ENCODE results near the gene SMIM32.

The SMIM32 gene

GRCh38 chr5:136185974-136186665 lies 6.8 kb downstream of the SMIM32 start:
- DNase-seq = no peak

- no peak for DNase-seq
Observed at GRCh38 chr5:136182618-136183017, 10.3 kb downstream of the SMIM32 start.

- DNase-seq = peak; percentile 23
Observed at GRCh38 chr5:136174021-136174659, 18.8 kb downstream of the SMIM32 start.

- no peak for DNase-seq
Observed at GRCh38 chr5:136169218-136169617, 23.7 kb downstream of the SMIM32 start.

- DNase-seq = no peak
Observed at GRCh38 chr5:136166909-136167308, 26.1 kb downstream of the SMIM32 start.

- DNase-seq = no peak
Observed at GRCh38 chr5:136164226-136164625, 28.7 kb downstream of the SMIM32 start.

GRCh38 chr5:136162008-136162407 lies 31.0 kb downstream of the SMIM32 start:
- DNase-seq = no peak

- no peak for DNase-seq
Observed at GRCh38 chr5:136159457-136159856, 33.5 kb downstream of the SMIM32 start.

- no peak for DNase-seq
Observed at GRCh38 chr5:136157514-136157913, 35.4 kb downstream of the SMIM32 start.

GRCh38 chr5:136155761-136156160 lies 37.2 kb downstream of the SMIM32 start:
- no peak for DNase-seq

- DNase-seq = no peak
Observed at GRCh38 chr5:136155078-136155477, 37.9 kb downstream of the SMIM32 start.

GRCh38 chr5:136153581-136154236 lies 39.3 kb downstream of the SMIM32 start:
- DNase-seq = no peak

GRCh38 chr5:136149891-136150290 lies 43.1 kb downstream of the SMIM32 start:
- no peak for DNase-seq

GRCh38 chr5:136147632-136148031 lies 45.3 kb downstream of the SMIM32 start:
- no peak for DNase-seq

- DNase-seq = no peak
Observed at GRCh38 chr5:136146201-136146600, 46.8 kb downstream of the SMIM32 start.

GRCh38 chr5:136145030-136145429 lies 47.9 kb downstream of the SMIM32 start:
- no peak for DNase-seq

- no peak for DNase-seq
Observed at GRCh38 chr5:136143763-136144162, 49.2 kb downstream of the SMIM32 start.

- no peak for DNase-seq
Observed at GRCh38 chr5:136143312-136143711, 49.6 kb downstream of the SMIM32 start.

GRCh38 chr5:136141561-136141960 lies 51.4 kb downstream of the SMIM32 start:
- no peak for DNase-seq

Measured in CD4-positive, alpha-beta T cell treated with Interleukin-17A for 1 hour (primary cell).